GM12878 (cell line): Measurements from ENCODE around the gene DNAJB4. TPM values are rescaled to one million over a fixed set of nuclear protein-coding genes. Genes with fewer than 3 reads are reported as not detected.

Experiments used
- ATAC-seq: fragments of 200-7000 bp; cut with Tn5 transposase; 3 replicates; pipeline ENCODE4 v1.9.1; 2020; ENCODE audit warnings: mild to moderate bottlenecking, moderate library complexity
- Bru-seq: library from RNA; stranded (reverse); fragments of 400-500 nt; gene quantifications from one replicate; lab custom pipeline; 2021; lab: Mats Ljungman, UMichigan
- BruChase-seq, 2 experiments: library from RNA; stranded (reverse); fragments of 400-500 nt; gene quantifications; one replicate each; lab custom pipeline; 2021; lab: Mats Ljungman, UMichigan
- BruUV-seq: library from RNA; stranded (reverse); fragments of 400-500 nt; replicated peaks from 2 replicates; lab custom pipeline; 2021; lab: Mats Ljungman, UMichigan
- CTCF ChIA-PET: fragments of 300-600 bp; sonication (Branson Sonifier 250); formaldehyde crosslinking; extraction: SDS; loops from one replicate; lab custom pipeline; 2021; ENCODE audit warnings: inconsistent platforms; lab: Yijun Ruan, JAX
- POLR2A ChIA-PET: fragments of 350-600 bp; formaldehyde crosslinking; extraction: SDS; loops from one replicate; lab custom pipeline; 2021; ENCODE audit warnings: inconsistent platforms; lab: Charles Lee
- RAD21 ChIA-PET: fragments of 300-600 bp; sonication (Branson Sonifier 250); formaldehyde crosslinking; loops from one replicate; lab custom pipeline; 2023; ENCODE audit warnings: antibody characterized with exemption; ENCODE audit not compliant: unreplicated experiment; lab: Charles Lee
- SMC1A ChIA-PET: fragments of 300-600 bp; sonication (Branson Sonifier 250); formaldehyde crosslinking; loops from one replicate; lab custom pipeline; 2023; ENCODE audit not compliant: unreplicated experiment, uncharacterized antibody; lab: Charles Lee
- DNase-seq: peaks from one replicate; pipeline ENCODE4 v3.0.0-alpha.2; 2011; ENCODE audit warnings: low read depth, low spot score
- FAIRE-seq: peaks from 3 replicates; lab custom pipeline; 2011; peaks lifted over from hg19 to GRCh38; lab: Jason Lieb, UNC
- H2AFZ ChIP-seq: 2 replicates; pipeline ENCODE4 v1.6.0; 2011; ENCODE audit warnings: low read depth, low read length, control low read depth; ENCODE audit not compliant: control insufficient read depth
- H3K27ac ChIP-seq: 2 replicates; pipeline ENCODE4 v1.5.1; 2011; ENCODE audit warnings: control low read depth; ENCODE audit not compliant: control insufficient read depth, insufficient read depth
- H3K27me3 ChIP-seq, 2 experiments: replicated peaks in 1 of 2; 2 replicates each; pipeline versions ENCODE4 v1.6.0 to v1.6.1; 2011; ENCODE audit warnings: low read length in 1 of 2; ENCODE audit not compliant: control insufficient read depth in 2 of 2, insufficient read depth in 2 of 2
- H3K36me3 ChIP-seq, 2 experiments: 2 replicates each; pipeline ENCODE4 v1.5.1; 2011; ENCODE audit warnings: low read length in 1 of 2; ENCODE audit not compliant: control insufficient read depth in 2 of 2, insufficient read depth in 2 of 2
- H3K4me1 ChIP-seq: 2 replicates; pipeline ENCODE4 v1.6.1; 2011; ENCODE audit warnings: mild to moderate bottlenecking, low read length, moderate library complexity, mixed read lengths; ENCODE audit not compliant: control insufficient read depth, insufficient read depth
- H3K4me2 ChIP-seq: 2 replicates; pipeline ENCODE4 v1.6.0; 2011; ENCODE audit warnings: control low read depth; ENCODE audit not compliant: control insufficient read depth, insufficient read depth
- H3K4me3 ChIP-seq: fragments of 200-600 bp; sonication (generic); 2 replicates; pipeline ENCODE4 v1.5.1; 2016
- H3K79me2 ChIP-seq: 2 replicates; pipeline ENCODE4 v1.6.0; 2011; ENCODE audit warnings: low read length; ENCODE audit not compliant: control insufficient read depth, insufficient read depth
- H3K9ac ChIP-seq: 2 replicates; pipeline ENCODE4 v1.8.0; 2011; ENCODE audit warnings: low read length, control low read depth, mixed read lengths; ENCODE audit not compliant: control insufficient read depth, insufficient read depth
- H3K9me3 ChIP-seq: replicated peaks from 3 replicates; pipeline ENCODE4 v1.5.1; 2011; ENCODE audit warnings: mild to moderate bottlenecking, low read length; ENCODE audit not compliant: control insufficient read depth, insufficient read depth
- H4K20me1 ChIP-seq: 2 replicates; pipeline ENCODE4 v1.6.0; 2011; ENCODE audit not compliant: control insufficient read depth, insufficient read depth
- ASH2L ChIP-seq: fragments of 300-600, 200-600 bp; sonication (generic); IDR thresholded peaks from 2 replicates; pipeline ENCODE4 v1.6.1; 2017; ENCODE audit warnings: low read depth, mild to moderate bottlenecking, borderline replicate concordance
- CREB1 ChIP-seq: IDR thresholded peaks from 2 replicates; pipeline ENCODE4 v1.6.1; 2012; ENCODE audit warnings: low read depth, mild to moderate bottlenecking, inconsistent platforms
- ETV6 ChIP-seq, 2 experiments: fragments of 450-650 bp in 1 of 2; IDR thresholded peaks in 1 of 2; conservative IDR thresholded peaks in 1 of 2; 2 replicates each; pipeline ENCODE4 v1.6.1; 2014; ENCODE audit warnings: antibody characterized with exemption in 1 of 2, borderline replicate concordance in 1 of 2, low read depth in 1 of 2, mild to moderate bottlenecking in 1 of 2, moderate library complexity in 1 of 2
- HSF1 ChIP-seq: fragments of 150-350 bp; IDR thresholded peaks from 2 replicates; pipeline ENCODE4 v1.6.1; 2014; ENCODE audit warnings: mild to moderate bottlenecking, low read depth, low read length
- IRF4 ChIP-seq: IDR thresholded peaks from 2 replicates; pipeline ENCODE4 v1.6.1; 2011; ENCODE audit warnings: low read depth, low read length
- NRF1 ChIP-seq: conservative IDR thresholded peaks from 2 replicates; pipeline ENCODE4 v1.6.1; 2011; ENCODE audit warnings: mild to moderate bottlenecking, low read depth, low read length, improper control_type of control experiment
- POU2F2 ChIP-seq: IDR thresholded peaks from 3 replicates; pipeline ENCODE4 v1.6.1; 2011; ENCODE audit warnings: low read depth, mild to moderate bottlenecking, low read length, borderline replicate concordance
- RAD51 ChIP-seq: fragments of 450-650 bp; IDR thresholded peaks from 2 replicates; pipeline ENCODE4 v1.6.1; 2016; ENCODE audit warnings: moderate library complexity, mild to moderate bottlenecking, inconsistent platforms
- RCOR1 ChIP-seq: conservative IDR thresholded peaks from 2 replicates; pipeline ENCODE4 v1.6.1; 2012; ENCODE audit warnings: low read depth, low read length, improper control_type of control experiment
- RELA ChIP-seq: fragments of 450-650 bp; IDR thresholded peaks from 2 replicates; pipeline ENCODE4 v1.8.0; 2014; ENCODE audit warnings: borderline replicate concordance; ENCODE audit not compliant: partially characterized antibody
- RELB ChIP-seq: fragments of 450-650 bp; IDR thresholded peaks from 2 replicates; pipeline ENCODE4 v1.6.1; 2017; ENCODE audit warnings: low read depth, mild to moderate bottlenecking, moderate library complexity
- SREBF2 ChIP-seq: IDR thresholded peaks from 2 replicates; pipeline ENCODE4 v1.6.1; 2012; ENCODE audit warnings: mild to moderate bottlenecking, low read length
- TAF1 ChIP-seq: IDR thresholded peaks from 2 replicates; pipeline ENCODE4 v1.6.1; 2011; ENCODE audit warnings: mild to moderate bottlenecking, low read depth, low read length, borderline replicate concordance
- TCF12 ChIP-seq: IDR thresholded peaks from 2 replicates; pipeline ENCODE4 v1.6.1; 2011; ENCODE audit warnings: low read depth, mild to moderate bottlenecking, low read length
- ZNF274 ChIP-seq: IDR thresholded peaks from one replicate; pipeline ENCODE4 v1.8.0; 2011; ENCODE audit not compliant: insufficient read length, insufficient read depth
- WGBS: methylation state at CpG from one replicate; pipeline ENCODE4 v1.1.6; 2016; ENCODE audit warnings: low lambda C conversion rate; ENCODE audit not compliant: insufficient replicate concordance, insufficient coverage; ENCODE audit errors: missing lambda C conversion rate; 5-methylcytosine and 5-hydroxymethylcytosine counted together
- in situ Hi-C: fragments of 300-500 bp; cut with MboI; formaldehyde crosslinking; loops from 9 replicates; pipeline ENCODE4 v1.14.3; 2018; ENCODE audit warnings: mixed read lengths
- intact Hi-C: fragments of 100-400 bp; cut with micrococcal nuclease; formaldehyde crosslinking; loops from one replicate; pipeline ENCODE4 v1.14.2; 2022; ENCODE audit not compliant: unreplicated experiment
- long read RNA-seq, 2 experiments: library from polyadenylated mRNA; unstranded; transcript quantifications; one replicate each; pipeline ENCODE4 v2.0.0, GENCODE V29; 2019 to 2020
- polyA minus RNA-seq, 3 experiments: library from RNA; depleted of rRNA, polyadenylated mRNA; stranded (reverse); fragments of >200 nt; gene quantifications; 2 replicates each; pipeline ENCODE4 v1.2.3, GENCODE V29; 2011
- polyA plus RNA-seq, 11 experiments: library from polyadenylated mRNA; depleted of rRNA in 4 of 11; unstranded in 6 of 11; stranded (reverse) in 5 of 11; fragments of >200 nt; fragmentation: Nextera tagmentation in 4 of 11; fragmentation: Illumina TruSeq in 1 of 11; extraction: Ambion mirVana in 4 of 11; extraction: Trizol in 1 of 11; gene quantifications; 1 replicate in 1 of 11; 2 replicates in 10 of 11; pipeline versions ENCODE4 v1.2.1 to v1.2.3, GENCODE V29; 2011 to 2016; ENCODE audit warnings: inconsistent platforms in 2 of 11, missing spikeins in 2 of 11, low read depth in 1 of 11
- total RNA-seq, 4 experiments: library from RNA; depleted of rRNA in 3 of 4; stranded (reverse); fragments of >200 nt in 3 of 4; fragmentation: Illumina TruSeq in 1 of 4; extraction: Trizol in 1 of 4; gene quantifications; 2 replicates each; pipeline versions ENCODE4 v1.2.1 to v1.2.3, GENCODE V29; 2013 to 2021

DNAJB4 gene
- 19.7 and 20.8 TPM in 2 replicates for total RNA-seq (2013; cell fraction: nucleolus; rRNA removed)
- total RNA-seq (2014; rRNA removed) (5.3 and 6.9 TPM in 2 replicates), total RNA-seq (2014; rRNA removed; fragmentation: Illumina TruSeq; extraction: Trizol) (6.2 and 6.5 TPM in 2 replicates), total RNA-seq (2021) (7.3 and 7.6 TPM in 2 replicates), polyA plus RNA-seq (2011; rRNA removed) (6.6 and 13.6 TPM in 2 replicates), polyA plus RNA-seq (2014; fragmentation: Illumina TruSeq; extraction: Trizol) (6.5 and 8.8 TPM in 2 replicates), polyA plus RNA-seq (2014; fragmentation: Nextera tagmentation; extraction: Ambion mirVana) (1 to 10 TPM; 3.8 to 5.1 TPM), polyA plus RNA-seq (2014; rRNA removed) (5.9 and 8.1 TPM in 2 replicates), polyA plus RNA-seq (2016; fragmentation: Nextera tagmentation; extraction: Ambion mirVana) (10 to 100 TPM; 10.1 to 10.5 TPM), polyA minus RNA-seq (2011; rRNA and poly(A)+ RNA removed) (5.0 and 7.6 TPM in 2 replicates), Bru-seq, nascent RNA (percentile 92 among the genes with signal in this experiment), BruChase-seq, experiment 1, labeled RNA remaining after a 6-hour chase (percentile 68 among the genes with signal in this experiment), BruChase-seq, experiment 2, labeled RNA remaining after a 2-hour chase (percentile 84 among the genes with signal in this experiment)
- 1.5 TPM for polyA plus RNA-seq (2011; ENCODE audit: low read depth)
- 2.0 TPM in 2 replicates for polyA plus RNA-seq (2011; cell fraction: cytosol; rRNA removed)
- 6.0 and 6.3 TPM in 2 replicates for polyA plus RNA-seq (2011; cell fraction: nucleus; rRNA removed)
- 4.4 and 7.0 TPM in 2 replicates for polyA plus RNA-seq (2012)
- 1.9 and 2.7 TPM in 2 replicates for polyA minus RNA-seq (2011; cell fraction: cytosol; rRNA and poly(A)+ RNA removed)
- 6.5 and 15.7 TPM in 2 replicates for polyA minus RNA-seq (2011; cell fraction: nucleus; rRNA and poly(A)+ RNA removed)
- long read RNA-seq, experiment 1, partial matches to known transcripts = 0 of 5 reads
- long read RNA-seq, experiment 1, other reads (novel, unspliced or antisense) = 0 of 5 reads
- long read RNA-seq, experiment 2, transcript DNAJB4-201 (3 exons, 2,988 nt) = major isoform, 27 of 34 reads
- long read RNA-seq, experiment 2, partial matches to known transcripts = 3 of 34 reads
- long read RNA-seq, experiment 2, other reads (novel, unspliced or antisense) = 3 of 34 reads

- ATAC-seq (peak; percentile 88), FAIRE-seq (peak; percentile 96), DNase-seq (peak; percentile 96)
- Histone ChIP-seq H4K20me1 (no peaks in the 10 kb centered on the region), H3K27ac (peak within 1 kb of the TSS; percentile 94), H2AFZ (peak within 1 kb of the TSS; percentile 80), H3K36me3 (no peaks in the 10 kb centered on the region), H3K4me2 (peak within 1 kb of the TSS; percentile 82), H3K9ac (peak within 1 kb of the TSS; percentile 83), H3K4me1 (no peaks in the 10 kb centered on the region), H3K27me3 (no peaks in the 10 kb centered on the region), H3K79me2 (peaks cover 44% of the 10 kb centered on the region), H3K9me3 (no peaks in the 10 kb centered on the region), H3K4me3 (peak within 1 kb of the TSS; percentile 78)
- ChIA-PET RAD21 (interaction anchor here (0.7 to 9.9 kb wide), 15 partner anchors 10 to 622 kb away, joined by 3 to 158 read pairs (median 4); partner anchors contain the start of genes FUBP1 and IFI44L), POLR2A (interaction anchor here (0.5 to 15.3 kb wide), 17 partner anchors 9 to 1096 kb away, joined by 3 to 312 read pairs (median 4); partner anchors contain the start of genes FUBP1, IFI44 and IFI44L), CTCF (interaction anchor here (0.8 to 5.5 kb wide), 14 partner anchors 10 to 612 kb away, joined by 3 to 73 read pairs (median 4); partner anchors contain the start of gene FUBP1), SMC1A (interaction anchor here (0.6 to 6.0 kb wide), 27 partner anchors 9 to 645 kb away, joined by 3 to 89 read pairs (median 4); partner anchors contain the start of genes FUBP1, IFI44, IFI44L and MIGA1)
- intact Hi-C loops (loop anchor here (1.0 to 10.0 kb wide), 6 partner anchors 20 to 647 kb away; partner anchors contain the start of genes FUBP1, IFI44L and ZZZ3), in situ Hi-C loops (no loop called here)
- WGBS = under 1% methylated on average over 12 of the region's 12 CpGs
- TSS peak; percentile 78 for BruUV-seq
- TF ChIP-seq CREB1 (peak; percentile 96), NRF1 (no peak), RCOR1 (no peak), ETV6 (conservative IDR thresholded peaks at IDR 0.05 in 1 of 2, IDR thresholded peaks at IDR 0.05 in 1 of 2; ENCODE audit: borderline replicate concordance in 1 of 2, low read depth in 1 of 2) (no peak), TCF12 (peak; percentile 56; the same call in 1 of the 2 replicates), ASH2L (no peak), ZNF274 (no peak), SREBF2 (no peak), RELB (peak; percentile 8; the same call in 1 of the 2 replicates), RAD51 (no peak), HSF1 (peak; percentile 94), POU2F2 (peak; percentile 73; the same call in 2 of the 3 replicates), RELA (peak; percentile 6), TAF1 (peak; percentile 76; the same call in 1 of the 2 replicates), IRF4 (peak; percentile 60; the same call in 1 of the 2 replicates)
These were observed at the start of gene DNAJB4 for GRCh38 chr1:78004719-78005447. DNAJB4 (plus strand) TSS chr1:78004939; CDS start chr1:78005111, 172 bp downstream.
